Left hindlimb (tissue), 1 donor: ENCODE results near the gene RB1.
"Not testable (repeated sequence)": the region's sequence is repeated elsewhere in the genome, so short reads cannot be mapped to it uniquely, and the experiment has no call there.

Source experiments
- DNase-seq: peaks from one replicate; pipeline ENCODE4 v3.0.0-alpha.2; 2018

The RB1 gene

GRCh38 chr13:48355524-48355923 is 52.0 kb downstream of the RB1 start:
- DNase-seq: not testable (repeated sequence)

- DNase-seq: no peak
Measured at GRCh38 chr13:48356750-48357149, 53.2 kb downstream of the RB1 start.

- no peak for DNase-seq
Measured at GRCh38 chr13:48369988-48370387, 66.4 kb downstream of the RB1 start.

GRCh38 chr13:48370815-48371214 is 67.3 kb downstream of the RB1 start:
- no peak for DNase-seq

- DNase-seq: no peak
Measured at GRCh38 chr13:48377857-48378256, 74.3 kb downstream of the RB1 start.

GRCh38 chr13:48380581-48380980 is 77.0 kb downstream of the RB1 start:
- no peak for DNase-seq

GRCh38 chr13:48383384-48383783 is 79.8 kb downstream of the RB1 start:
- DNase-seq: no peak

GRCh38 chr13:48386816-48387215 is 83.3 kb downstream of the RB1 start:
- no peak for DNase-seq

GRCh38 chr13:48391257-48391656 is 87.7 kb downstream of the RB1 start:
- DNase-seq: no peak

GRCh38 chr13:48393030-48393697 is 89.6 kb downstream of the RB1 start:
- no peak for DNase-seq

GRCh38 chr13:48393698-48394085 is 90.1 kb downstream of the RB1 start:
- DNase-seq: no peak

- DNase-seq: no peak
Measured at GRCh38 chr13:48397744-48398143, 94.2 kb downstream of the RB1 start.

GRCh38 chr13:48398450-48399095 is 95.0 kb downstream of the RB1 start:
- no peak for DNase-seq

- DNase-seq: no peak
Measured at GRCh38 chr13:48400090-48400694, 96.6 kb downstream of the RB1 start.

GRCh38 chr13:48400850-48401291 is 97.3 kb downstream of the RB1 start:
- no peak for DNase-seq

GRCh38 chr13:48401480-48401879 is 97.9 kb downstream of the RB1 start:
- no peak for DNase-seq

GRCh38 chr13:48402325-48402932 is 98.9 kb downstream of the RB1 start:
- DNase-seq: no peak

GRCh38 chr13:48403151-48403631 is 99.6 kb downstream of the RB1 start:
- no peak for DNase-seq

- no peak for DNase-seq
Measured at GRCh38 chr13:48403913-48404312, 100.4 kb downstream of the RB1 start.

GRCh38 chr13:48404952-48405351 is 101.4 kb downstream of the RB1 start:
- DNase-seq: no peak

GRCh38 chr13:48405875-48406274 is 102.3 kb downstream of the RB1 start:
- no peak for DNase-seq

- no peak for DNase-seq
Measured at GRCh38 chr13:48410199-48410598, 106.6 kb downstream of the RB1 start.

- DNase-seq: no peak
Measured at GRCh38 chr13:48411147-48411794, 107.7 kb downstream of the RB1 start.
